ENCODE results near the gene EDC3. TPM values are rescaled to one million over a fixed set of nuclear protein-coding genes. Genes with fewer than 3 reads are reported as not detected.

The EDC3 gene
- total and polyA plus RNA-seq, 9 of the 15 experiments (the other 6 are each of a cell fraction or from before 2014, with no cell fraction given), result 11.7 to 63.9 (median 32.8) TPM

GRCh38 chr15:74695597-74696397 lies at the start of gene EDC3 (continued):
- no peak for TF ChIP-seq OTX1 (CRISPR knock-in tag; IDR thresholded peaks at IDR 0.05)
- TF ChIP-seq MYC (IDR thresholded peaks at IDR 0.05; ENCODE audit: low read depth, low read length), result peak; percentile 48; the same call in 1 of the 2 replicates
- TF ChIP-seq MYC (CRISPR knock-in tag; IDR thresholded peaks at IDR 0.05; ENCODE audit: borderline replicate concordance, low read depth), result 0 out of 2 replicates have a peak, but pooled peaks have one; percentile 54
- TF ChIP-seq CEBPB (tag; IDR thresholded peaks at IDR 0.05), result no peak
- TF ChIP-seq TFAP4 (CRISPR knock-in tag; IDR thresholded peaks at IDR 0.05; ENCODE audit: borderline replicate concordance), result peak; percentile 69; the same call in 1 of the 2 replicates
- peak; percentile 66; the same call in 1 of the 2 replicates for TF ChIP-seq TAF7 (tag; IDR thresholded peaks at IDR 0.05)
- no peak for TF ChIP-seq PPARD (CRISPR knock-in tag; IDR thresholded peaks at IDR 0.05)
- TF ChIP-seq ARID3A (IDR thresholded peaks at IDR 0.05; ENCODE audit: borderline replicate concordance, low read depth, low read length), result no peak
- no peak for TF ChIP-seq BDP1 (IDR thresholded peaks at IDR 0.05; ENCODE audit: insufficient read depth, insufficient read length)
- TF ChIP-seq ZFPM2 (CRISPR knock-in tag; IDR thresholded peaks at IDR 0.05), result no peak
- peak; percentile 68 for TF ChIP-seq TEAD4 (IDR thresholded peaks at IDR 0.05; ENCODE audit: low read length)
- peak; percentile 58; the same call in 1 of the 2 replicates for TF ChIP-seq TEAD4 (CRISPR knock-in tag; IDR thresholded peaks at IDR 0.05; ENCODE audit: borderline replicate concordance)
- TF ChIP-seq EP400 (IDR thresholded peaks at IDR 0.05), result peak; percentile 97
- TF ChIP-seq CAMTA2 (CRISPR knock-in tag; conservative IDR thresholded peaks at IDR 0.05), result no peak
- no peak for TF ChIP-seq PTRF (tag; IDR thresholded peaks at IDR 0.05)

Measured in K562 (cell line).